ENCODE results near the gene SPATA22. TPM values are rescaled to one million over a fixed set of nuclear protein-coding genes. Genes with fewer than 3 reads are reported as not detected.
"Not testable (repeated sequence)": the region's sequence is repeated elsewhere in the genome, so short reads cannot be mapped to it uniquely, and the experiment has no call there.

Gene SPATA22
- total RNA-seq, 1 donor from 2014 or later = not detected

DNA sequence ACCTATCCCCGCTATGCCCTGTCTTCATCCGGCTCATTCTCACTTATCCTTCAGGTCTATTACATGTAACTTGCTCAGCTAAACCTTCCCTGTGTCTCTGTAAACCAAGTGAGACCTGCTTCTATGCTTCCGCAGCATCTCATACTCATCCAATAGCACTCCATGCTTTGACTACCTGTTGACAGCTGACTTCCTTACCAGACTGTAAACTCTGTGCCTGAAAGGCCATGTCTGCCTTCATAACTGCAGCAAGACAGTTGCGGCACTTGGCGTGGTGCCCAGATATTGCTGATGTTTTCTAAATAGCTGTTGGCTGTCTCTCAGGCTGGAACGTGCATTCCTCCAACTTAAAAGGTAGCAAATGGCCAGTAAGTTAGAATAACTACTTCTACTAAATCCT is 71.6 kb downstream of the SPATA22 start:
- Mint-ChIP-seq H3K4me1 (ENCODE audit: unreplicated experiment) (no peaks in the 10 kb centered on the region), H3K4me3 (ENCODE audit: unreplicated experiment) (no peak overlapping the region), H3K27me3 (ENCODE audit: unreplicated experiment) (peaks cover 5% of the 10 kb centered on the region), H3K27ac (ENCODE audit: unreplicated experiment) (no peak overlapping the region), H3K36me3 (ENCODE audit: low read depth, unreplicated experiment) (no peaks in the 10 kb centered on the region), H3K9me3 (ENCODE audit: unreplicated experiment) (no peaks in the 10 kb centered on the region)
- TF ChIP-seq, protein P1, sequence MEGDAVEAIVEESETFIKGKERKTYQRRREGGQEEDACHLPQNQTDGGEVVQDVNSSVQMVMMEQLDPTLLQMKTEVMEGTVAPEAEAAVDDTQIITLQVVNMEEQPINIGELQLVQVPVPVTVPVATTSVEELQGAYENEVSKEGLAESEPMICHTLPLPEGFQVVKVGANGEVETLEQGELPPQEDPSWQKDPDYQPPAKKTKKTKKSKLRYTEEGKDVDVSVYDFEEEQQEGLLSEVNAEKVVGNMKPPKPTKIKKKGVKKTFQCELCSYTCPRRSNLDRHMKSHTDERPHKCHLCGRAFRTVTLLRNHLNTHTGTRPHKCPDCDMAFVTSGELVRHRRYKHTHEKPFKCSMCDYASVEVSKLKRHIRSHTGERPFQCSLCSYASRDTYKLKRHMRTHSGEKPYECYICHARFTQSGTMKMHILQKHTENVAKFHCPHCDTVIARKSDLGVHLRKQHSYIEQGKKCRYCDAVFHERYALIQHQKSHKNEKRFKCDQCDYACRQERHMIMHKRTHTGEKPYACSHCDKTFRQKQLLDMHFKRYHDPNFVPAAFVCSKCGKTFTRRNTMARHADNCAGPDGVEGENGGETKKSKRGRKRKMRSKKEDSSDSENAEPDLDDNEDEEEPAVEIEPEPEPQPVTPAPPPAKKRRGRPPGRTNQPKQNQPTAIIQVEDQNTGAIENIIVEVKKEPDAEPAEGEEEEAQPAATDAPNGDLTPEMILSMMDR (IDR thresholded peaks at IDR 0.05; ENCODE audit: unreplicated experiment) = no peak
- no peak for DNase-seq (ENCODE audit: low spot score)

DNA sequence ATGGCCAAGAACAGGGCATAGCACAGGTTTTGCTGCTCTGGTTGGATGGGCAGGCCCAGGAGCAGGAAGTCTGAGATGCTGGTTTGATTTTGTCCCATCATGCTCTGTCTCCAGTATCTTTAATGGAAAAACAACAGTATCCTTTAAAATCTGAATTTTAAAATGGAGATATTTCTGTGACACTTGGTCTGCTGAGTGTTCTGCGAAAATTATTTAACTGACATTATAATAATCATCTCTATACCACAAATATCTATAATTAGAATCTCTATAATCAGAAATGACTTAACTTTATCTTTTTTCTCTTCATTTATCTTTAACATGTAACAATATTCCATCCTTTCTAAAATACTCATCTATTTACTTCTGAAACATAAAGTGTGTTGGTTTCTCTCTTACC is 73.3 kb downstream of the SPATA22 start, which contains the start of gene OR1E1:
Gene OR1E1, minus strand, starts transcription at position 101 of the 400 bp plus-strand sequence. Its CDS starts 0 bp downstream, at position 101.
- Mint-ChIP-seq H3K27ac (ENCODE audit: unreplicated experiment) (no peak within 1 kb of the TSS), H3K36me3 (ENCODE audit: low read depth, unreplicated experiment) (no peaks in the 10 kb centered on the region), H3K4me1 (ENCODE audit: unreplicated experiment) (no peaks in the 10 kb centered on the region), H3K4me3 (ENCODE audit: unreplicated experiment) (no peak within 1 kb of the TSS), H3K9me3 (ENCODE audit: unreplicated experiment) (no peaks in the 10 kb centered on the region), H3K27me3 (ENCODE audit: unreplicated experiment) (peaks cover 5% of the 10 kb centered on the region)
- TF ChIP-seq, protein P1 (IDR thresholded peaks at IDR 0.05; ENCODE audit: unreplicated experiment) = no peak
- no peak for DNase-seq (ENCODE audit: low spot score)

DNA sequence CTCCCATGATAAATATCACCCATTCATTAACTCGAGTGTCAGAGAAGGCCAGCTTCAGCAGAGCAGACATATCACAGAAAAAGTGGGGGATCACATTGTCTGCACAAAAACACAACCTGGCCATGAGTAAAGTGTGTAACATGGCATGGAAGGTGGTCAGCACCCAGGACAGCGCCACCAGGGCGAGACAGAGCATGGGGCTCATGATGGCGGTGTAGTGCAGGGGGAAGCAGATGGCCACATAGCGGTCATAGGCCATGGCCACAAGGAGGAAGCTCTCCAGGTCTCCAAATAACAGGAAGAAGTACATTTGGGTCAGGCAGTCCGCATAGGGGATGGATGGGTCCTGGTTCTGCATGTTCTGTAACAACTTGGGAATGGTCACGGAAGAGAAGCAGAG is 73.8 kb downstream of the SPATA22 start:
- not testable (repeated sequence) for H3K27ac Mint-ChIP-seq (ENCODE audit: unreplicated experiment); H3K4me3 Mint-ChIP-seq (ENCODE audit: unreplicated experiment); H3K9me3 Mint-ChIP-seq (ENCODE audit: unreplicated experiment); H3K36me3 Mint-ChIP-seq (ENCODE audit: low read depth, unreplicated experiment); H3K4me1 Mint-ChIP-seq (ENCODE audit: unreplicated experiment); H3K27me3 Mint-ChIP-seq (ENCODE audit: unreplicated experiment)
- DNase-seq (ENCODE audit: low spot score) = peak; percentile 16

Other genes starting within 250 kb of the SPATA22 start
- gene OR3A1, start 173.5 kb downstream of the SPATA22 start, total RNA-seq (ENCODE audit: unreplicated experiment) = not detected
- not detected for gene OR3A2, start 85.5 kb downstream of the SPATA22 start, total RNA-seq (ENCODE audit: unreplicated experiment)
- gene OR1E1, start 73.4 kb downstream of the SPATA22 start, total RNA-seq (ENCODE audit: unreplicated experiment) = not detected
- gene OR3A3, start 60.4 kb downstream of the SPATA22 start, total RNA-seq (ENCODE audit: unreplicated experiment) = not detected
- not detected for gene OR1E2, start 38.0 kb downstream of the SPATA22 start, total RNA-seq (ENCODE audit: unreplicated experiment)
- gene ASPA, start 4.2 kb upstream of the SPATA22 start, total RNA-seq (ENCODE audit: unreplicated experiment) = not detected
- gene TRPV3, start 86.0 kb upstream of the SPATA22 start, total RNA-seq (ENCODE audit: unreplicated experiment) = not detected
- 5.5 TPM for gene TRPV1, start 137.6 kb upstream of the SPATA22 start, total RNA-seq (ENCODE audit: unreplicated experiment)
- 14.1 TPM for gene SHPK, start 164.4 kb upstream of the SPATA22 start, total RNA-seq (ENCODE audit: unreplicated experiment)
- gene CTNS, start 164.9 kb upstream of the SPATA22 start, total RNA-seq (ENCODE audit: unreplicated experiment) = 17.5 TPM
- gene TAX1BP3, start 196.8 kb upstream of the SPATA22 start, total RNA-seq (ENCODE audit: unreplicated experiment) = 148 TPM
- gene EMC6, start 197.0 kb upstream of the SPATA22 start, total RNA-seq (ENCODE audit: unreplicated experiment) = 43.0 TPM
- 0.36 TPM for gene P2RX5, start 224.3 kb upstream of the SPATA22 start, total RNA-seq (ENCODE audit: unreplicated experiment)

Data from endothelial cell (in vitro differentiated cells).